SK-N-MC (cell line): ENCODE data around the gene MYOCD.

Experiments
- EZH2 ChIP-seq: fragments of 200-600 bp; sonication (generic); IDR thresholded peaks from one replicate; pipeline ENCODE4 v1.6.1; 2017; ENCODE audit warnings: antibody characterized with exemption
- FOXP2 ChIP-seq: optimal IDR thresholded peaks from 2 replicates; pipeline ENCODE3; 2011; ENCODE audit warnings: mild to moderate bottlenecking, moderate library complexity; ENCODE audit not compliant: insufficient read depth; ENCODE audit errors: extremely low read length, control extremely low read depth
- POLR2AphosphoS5 ChIP-seq: IDR thresholded peaks from 2 replicates; pipeline ENCODE4 v1.6.1; 2012; ENCODE audit warnings: mild to moderate bottlenecking, low read depth, low read length, borderline replicate concordance

GRCh38 chr17:12664252-12664651 is 1.4 kb upstream of the MYOCD start:
- no peak for TF ChIP-seq FOXP2
- TF ChIP-seq EZH2, result no peak
- TF ChIP-seq POLR2AphosphoS5, result no peak
